GM19240 (cell line): Measurements from ENCODE around the gene SOCS4.
"Not testable (repeated sequence)": the region's sequence is repeated elsewhere in the genome, so short reads cannot be mapped to it uniquely, and the experiment has no call there.

ENCODE experiments used
- DNase-seq: peaks from one replicate; pipeline ENCODE4 v3.0.0; 2011; ENCODE audit warnings: low spot score; ENCODE audit not compliant: insufficient read length

Gene SOCS4

GRCh38 chr14:55051423-55052268 is 24.6 kb downstream of the SOCS4 start, which contains the start of gene MAPK1IP1L:
MAPK1IP1L (plus strand) TSS chr14:55051647; CDS start chr14:55061684, 10,037 bp downstream.
- DNase-seq, result peak; percentile 74

DNA sequence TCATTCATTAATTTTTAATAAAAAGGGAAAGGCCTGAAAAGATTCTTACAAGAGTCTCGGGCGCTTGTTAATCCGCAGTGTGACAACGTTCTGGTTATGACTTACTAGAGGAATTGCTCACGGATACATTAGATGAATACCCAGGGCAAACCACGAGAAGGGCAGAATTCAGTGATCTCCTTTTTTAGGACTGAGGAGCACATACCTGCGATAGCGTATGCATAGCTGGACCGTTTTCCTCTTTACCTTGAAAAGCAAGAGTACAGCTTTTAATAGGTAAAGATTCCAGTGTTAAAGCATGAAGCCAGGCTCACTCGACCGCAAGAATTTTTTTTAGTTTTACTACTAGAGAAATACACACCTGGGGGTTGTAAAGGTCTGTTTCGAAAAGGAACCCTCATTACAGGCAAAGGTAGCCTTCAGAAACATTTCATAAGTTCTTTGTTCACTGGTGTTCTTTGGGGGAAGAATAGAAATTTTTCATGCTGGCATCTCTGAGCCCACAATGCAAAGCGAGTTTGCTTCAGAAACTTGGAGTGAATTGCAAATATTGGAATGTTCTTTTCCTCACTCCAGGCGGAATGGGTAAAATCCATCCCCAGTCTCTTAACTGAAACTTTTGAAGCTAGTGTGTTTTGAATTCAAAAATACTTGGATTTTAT is 25.4 kb downstream of the SOCS4 start:
- no peak for DNase-seq

DNA sequence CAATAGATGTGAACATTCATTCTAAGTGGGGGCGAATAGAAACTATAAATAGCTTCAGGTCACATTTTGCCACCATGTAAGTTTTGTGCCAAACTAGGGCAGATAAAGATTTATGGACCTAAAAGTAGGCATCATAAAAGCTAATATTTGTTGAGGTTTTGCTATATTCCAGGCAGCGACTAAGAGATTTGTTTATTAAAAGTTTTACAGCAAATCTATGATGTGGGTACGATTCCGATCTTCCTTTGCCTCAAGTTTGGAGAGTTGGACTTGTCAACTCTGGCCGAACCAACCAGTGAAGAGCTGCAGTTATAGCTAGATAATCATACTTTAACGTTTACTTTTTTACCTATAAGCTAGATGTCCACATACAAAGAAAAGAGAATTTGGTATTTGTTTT is 26.0 kb downstream of the SOCS4 start:
- no peak for DNase-seq

GRCh38 chr14:55053500-55053899 is 26.5 kb downstream of the SOCS4 start:
- no peak for DNase-seq

- DNase-seq, result no peak
Measured at GRCh38 chr14:55054098-55054497, 27.1 kb downstream of the SOCS4 start.

DNA sequence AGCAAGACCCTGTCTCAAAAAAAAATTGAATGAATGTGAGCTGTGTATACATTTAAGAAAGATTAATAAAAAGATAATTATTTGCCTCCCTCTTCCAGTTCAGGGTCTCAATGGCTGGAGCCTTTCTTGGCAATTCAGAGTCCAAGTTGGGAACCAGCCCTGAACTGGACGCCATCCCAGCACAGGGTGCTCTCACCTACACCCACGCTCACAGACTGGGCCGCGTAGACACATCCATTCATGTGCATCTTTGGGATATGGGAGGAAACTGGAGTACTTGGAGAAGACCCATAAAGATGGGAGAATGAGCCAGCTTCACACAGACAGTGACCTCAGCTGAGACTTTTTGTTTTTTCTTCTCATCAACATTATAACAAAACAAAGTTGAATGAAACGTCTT is 30.9 kb downstream of the SOCS4 start:
- DNase-seq, result no peak

DNA sequence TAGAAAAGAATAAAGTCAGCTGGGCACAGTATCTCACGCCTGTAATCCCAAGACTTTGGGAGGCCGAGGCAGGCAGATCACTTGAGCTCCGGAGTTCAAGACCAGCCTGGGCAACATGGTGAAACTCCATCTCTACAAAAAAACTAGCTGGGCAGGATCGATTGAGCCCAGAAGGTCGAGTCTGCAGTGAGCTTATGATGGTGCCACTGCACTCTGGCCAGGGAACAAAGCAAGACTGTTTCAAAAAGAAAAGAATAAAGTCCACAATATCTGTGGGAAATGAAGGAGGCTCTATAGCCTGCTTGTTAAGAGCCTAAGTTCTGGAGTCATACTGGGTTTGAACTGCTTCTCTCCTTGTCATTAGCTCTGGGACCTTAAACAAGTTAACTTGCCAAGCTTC is 32.3 kb downstream of the SOCS4 start:
- DNase-seq, result no peak

DNA sequence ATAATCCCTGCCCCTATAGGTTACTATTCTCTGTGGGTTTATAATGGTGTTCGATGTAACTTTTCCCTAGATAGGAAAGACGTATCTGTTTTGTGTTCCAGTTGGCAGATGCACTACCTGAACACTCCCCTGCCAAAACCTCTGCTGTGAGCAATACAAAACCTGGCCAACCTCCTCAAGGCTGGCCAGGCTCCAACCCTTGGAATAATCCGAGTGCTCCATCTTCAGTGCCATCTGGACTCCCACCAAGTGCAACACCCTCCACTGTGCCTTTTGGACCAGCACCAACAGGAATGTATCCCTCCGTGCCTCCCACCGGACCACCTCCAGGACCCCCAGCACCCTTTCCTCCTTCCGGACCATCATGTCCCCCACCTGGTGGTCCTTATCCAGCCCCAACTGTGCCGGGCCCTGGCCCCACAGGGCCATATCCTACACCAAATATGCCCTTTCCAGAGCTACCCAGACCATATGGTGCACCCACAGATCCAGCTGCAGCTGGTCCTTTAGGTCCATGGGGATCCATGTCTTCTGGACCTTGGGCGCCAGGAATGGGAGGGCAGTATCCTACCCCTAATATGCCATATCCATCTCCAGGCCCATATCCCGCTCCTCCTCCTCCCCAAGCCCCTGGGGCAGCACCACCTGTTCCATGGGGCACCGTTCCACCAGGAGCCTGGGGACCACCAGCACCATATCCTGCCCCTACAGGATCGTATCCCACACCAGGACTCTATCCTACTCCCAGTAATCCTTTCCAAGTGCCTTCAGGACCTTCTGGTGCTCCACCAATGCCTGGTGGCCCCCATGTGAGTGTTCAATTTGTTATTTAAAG is 35.7 kb downstream of the SOCS4 start:
- DNase-seq, result no peak

DNA sequence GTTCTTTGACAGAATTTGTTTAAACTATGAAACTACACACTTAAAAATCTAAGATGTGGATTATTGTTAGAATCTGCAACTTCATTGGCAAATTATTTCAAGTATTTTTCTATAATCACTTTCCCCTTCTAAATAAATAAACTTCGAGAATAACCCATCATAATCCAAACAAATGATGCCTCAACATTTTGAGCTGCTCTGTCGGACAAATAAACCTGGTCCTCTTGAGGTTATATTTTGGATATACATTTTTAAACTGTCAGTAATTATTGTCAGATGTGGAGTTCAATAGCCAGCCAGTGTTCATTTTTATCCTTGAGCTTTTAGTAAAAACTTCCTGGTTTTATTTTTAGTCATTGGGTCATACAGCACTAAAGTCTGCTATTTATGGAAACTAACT is 37.9 kb downstream of the SOCS4 start:
- not testable (repeated sequence) for DNase-seq

GRCh38 chr14:55065411-55065810 is 38.4 kb downstream of the SOCS4 start:
- no peak for DNase-seq

DNA sequence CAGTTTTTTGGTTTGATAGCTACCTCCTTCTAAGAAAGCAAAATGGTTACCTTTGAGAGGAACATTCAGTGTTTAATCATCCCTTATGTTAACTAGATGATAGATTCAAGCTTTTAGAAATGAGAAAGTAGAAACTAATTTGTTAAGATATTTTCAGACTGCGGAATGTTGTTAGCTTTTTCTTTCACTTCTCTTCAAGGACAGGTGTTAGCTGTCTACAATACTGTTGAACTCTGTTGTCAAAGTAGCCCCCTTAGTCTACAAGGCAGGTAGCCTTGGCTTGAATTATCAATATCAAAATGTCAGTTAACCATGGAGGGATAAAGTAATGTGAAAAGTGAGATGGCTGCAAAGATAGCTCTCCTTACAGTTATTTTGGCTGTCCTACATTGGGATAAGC is 39.2 kb downstream of the SOCS4 start:
- no peak for DNase-seq

- DNase-seq, result no peak
Measured at GRCh38 chr14:55070981-55071411, 44.0 kb downstream of the SOCS4 start.

- DNase-seq, result no peak
Measured at GRCh38 chr14:55071870-55072640, 45.0 kb downstream of the SOCS4 start.

DNA sequence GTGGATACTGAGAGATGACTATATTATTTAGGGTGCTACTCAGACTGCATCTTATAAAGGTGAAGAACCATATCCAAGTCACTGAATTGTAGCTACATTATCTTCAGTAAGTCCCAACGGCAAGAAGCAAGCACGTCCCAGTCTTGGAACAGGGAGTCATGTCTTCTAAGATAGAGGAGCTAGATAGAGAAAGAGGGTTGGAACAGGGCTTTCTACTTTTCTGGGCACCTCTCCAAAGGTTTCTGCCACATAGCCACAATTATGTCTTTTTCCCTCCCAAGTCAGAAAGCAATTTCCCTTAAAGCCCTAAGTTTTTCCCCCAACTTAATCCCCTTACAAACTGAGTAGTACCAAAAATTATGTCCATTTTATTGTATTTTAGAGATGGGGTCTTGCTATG is 46.8 kb downstream of the SOCS4 start:
- no peak for DNase-seq

GRCh38 chr14:55074662-55075061 is 47.6 kb downstream of the SOCS4 start:
- DNase-seq, result no peak

DNA sequence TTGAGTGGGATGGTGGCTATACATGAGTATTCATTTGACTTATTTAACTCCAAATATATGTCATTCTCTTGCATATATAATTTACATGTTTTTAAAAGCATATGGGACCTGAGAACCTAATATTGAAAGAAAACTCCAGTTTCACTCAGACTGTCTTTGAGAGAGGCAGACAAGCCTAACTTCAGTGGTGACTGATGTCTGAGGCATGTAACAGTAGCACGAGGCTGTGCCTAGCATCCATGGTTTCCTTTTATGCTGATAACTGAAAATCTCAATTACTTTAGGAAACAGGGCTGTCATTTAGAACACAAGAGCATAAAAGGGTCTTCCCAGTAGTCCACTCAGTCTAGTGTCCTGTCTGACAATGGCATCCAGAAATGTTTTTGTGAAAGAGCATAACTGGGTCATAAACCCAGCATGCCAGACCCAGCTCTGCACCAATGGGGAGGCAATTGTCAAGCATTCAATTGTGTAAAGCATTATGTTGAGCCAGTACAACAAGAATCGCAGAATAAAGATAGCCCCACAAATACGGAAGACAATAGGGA is 48.7 kb downstream of the SOCS4 start:
- DNase-seq, result no peak

- no peak for DNase-seq
Measured at GRCh38 chr14:55077170-55078151, 50.4 kb downstream of the SOCS4 start.

- not testable (repeated sequence) for DNase-seq
Measured at GRCh38 chr14:55079961-55080360, 52.9 kb downstream of the SOCS4 start.

GRCh38 chr14:55084401-55085059 is 57.5 kb downstream of the SOCS4 start:
- no peak for DNase-seq
